HEK293 (cell line): ENCODE results near the gene CLDN6.
A peak's percentile ranks its signal among the peaks of the same experiment; 100 is the strongest.

Experiments used
- AEBP2 ChIP-seq: fragments of 450-650 bp; formaldehyde crosslinking; IDR thresholded peaks from 2 replicates; pipeline ENCODE4 v1.5.1; 2016; ENCODE audit warnings: missing biosample characterization, missing genetic modification characterization, borderline replicate concordance
- GLI4 ChIP-seq: fragments of 450-650 bp; formaldehyde crosslinking; IDR thresholded peaks from 2 replicates; pipeline ENCODE4 v1.5.1; 2016; ENCODE audit warnings: missing biosample characterization, missing genetic modification characterization
- MYNN ChIP-seq: fragments of 450-650 bp; formaldehyde crosslinking; IDR thresholded peaks from 2 replicates; pipeline ENCODE4 v1.5.1; 2016; ENCODE audit warnings: missing biosample characterization, missing genetic modification characterization, borderline replicate concordance
- SETDB1 ChIP-seq: IDR thresholded peaks from one replicate; pipeline ENCODE4 v1.6.1; 2017; ENCODE audit warnings: mild to moderate bottlenecking, low read length, moderate library complexity, mixed read lengths; ENCODE audit not compliant: insufficient read length
- SP7 ChIP-seq: fragments of 450-650 bp; formaldehyde crosslinking; IDR thresholded peaks from 2 replicates; pipeline ENCODE4 v1.5.1; 2016; ENCODE audit warnings: missing biosample characterization, missing genetic modification characterization
- ZFP69B ChIP-seq: fragments of 450-650 bp; formaldehyde crosslinking; IDR thresholded peaks from 2 replicates; pipeline ENCODE4 v1.5.1; 2016; ENCODE audit warnings: missing biosample characterization, missing genetic modification characterization
- ZNF148 ChIP-seq: fragments of 450-650 bp; formaldehyde crosslinking; IDR thresholded peaks from 2 replicates; pipeline ENCODE4 v1.5.0; 2017; ENCODE audit warnings: missing biosample characterization, missing genetic modification characterization, borderline replicate concordance
- ZNF202 ChIP-seq: fragments of 450-650 bp; formaldehyde crosslinking; IDR thresholded peaks from 2 replicates; pipeline ENCODE4 v1.5.1; 2016; ENCODE audit warnings: missing biosample characterization, missing genetic modification characterization, borderline replicate concordance
- ZNF24 ChIP-seq: fragments of 450-650 bp; formaldehyde crosslinking; IDR thresholded peaks from 2 replicates; pipeline ENCODE4 v1.5.1; 2016; ENCODE audit warnings: missing biosample characterization, missing genetic modification characterization
- ZNF335 ChIP-seq: fragments of 450-650 bp; formaldehyde crosslinking; conservative IDR thresholded peaks from 2 replicates; pipeline ENCODE4 v1.5.1; 2016; ENCODE audit warnings: missing biosample characterization, missing genetic modification characterization
- ZNF341 ChIP-seq: fragments of 450-650 bp; formaldehyde crosslinking; IDR thresholded peaks from 2 replicates; pipeline ENCODE4; 2016; ENCODE audit warnings: low read depth, missing biosample characterization, missing genetic modification characterization
- ZNF394 ChIP-seq: fragments of 450-650 bp; formaldehyde crosslinking; IDR thresholded peaks from 2 replicates; pipeline ENCODE4 v1.5.1; 2016; ENCODE audit warnings: missing biosample characterization, missing genetic modification characterization, mild to moderate bottlenecking, moderate library complexity, borderline replicate concordance
- ZNF48 ChIP-seq: fragments of 450-650 bp; formaldehyde crosslinking; IDR thresholded peaks from 2 replicates; pipeline ENCODE4 v1.5.1; 2016; ENCODE audit warnings: missing biosample characterization, missing genetic modification characterization
- ZNF513 ChIP-seq: fragments of 450-650 bp; IDR thresholded peaks from 2 replicates; pipeline ENCODE4 v1.5.1; 2018; ENCODE audit warnings: missing biosample characterization, missing genetic modification characterization
- ZNF514 ChIP-seq: fragments of 450-650 bp; formaldehyde crosslinking; IDR thresholded peaks from 2 replicates; pipeline ENCODE4 v1.5.1; 2016; ENCODE audit warnings: missing biosample characterization, missing genetic modification characterization
- ZNF639 ChIP-seq: fragments of 450-650 bp; formaldehyde crosslinking; IDR thresholded peaks from 2 replicates; pipeline ENCODE4 v1.5.1; 2016; ENCODE audit warnings: missing biosample characterization, missing genetic modification characterization
- ZNF645 ChIP-seq: fragments of 450-650 bp; formaldehyde crosslinking; IDR thresholded peaks from 2 replicates; pipeline ENCODE4; 2016; ENCODE audit warnings: missing biosample characterization, missing genetic modification characterization
- ZNF664 ChIP-seq: fragments of 450-650 bp; formaldehyde crosslinking; IDR thresholded peaks from 2 replicates; pipeline ENCODE4 v1.5.1; 2016; ENCODE audit warnings: missing biosample characterization, missing genetic modification characterization
- ZNF704 ChIP-seq: fragments of 450-650 bp; formaldehyde crosslinking; IDR thresholded peaks from 2 replicates; pipeline ENCODE4 v1.5.1; 2016; ENCODE audit warnings: missing biosample characterization, missing genetic modification characterization
- ZNF777 ChIP-seq: fragments of 450-650 bp; formaldehyde crosslinking; IDR thresholded peaks from 2 replicates; pipeline ENCODE4 v1.5.1; 2017; ENCODE audit warnings: missing biosample characterization, missing genetic modification characterization, borderline replicate concordance
- ZSCAN23 ChIP-seq: fragments of 450-650 bp; formaldehyde crosslinking; IDR thresholded peaks from 2 replicates; pipeline ENCODE4 v1.5.1; 2016; ENCODE audit warnings: missing biosample characterization, missing genetic modification characterization
- ZXDB ChIP-seq: fragments of 450-650 bp; formaldehyde crosslinking; IDR thresholded peaks from 2 replicates; pipeline ENCODE4 v1.5.1; 2016; ENCODE audit warnings: missing biosample characterization, missing genetic modification characterization
- TF ChIP-seq, protein P1 (sequence below): fragments of 450-650 bp; formaldehyde crosslinking; IDR thresholded peaks from 2 replicates; pipeline ENCODE4 v1.5.1; 2016; ENCODE audit warnings: missing biosample characterization, missing genetic modification characterization
- TF ChIP-seq, protein P2 (sequence below): IDR thresholded peaks from 2 replicates; pipeline ENCODE4 v1.6.1; 2011; ENCODE audit warnings: mild to moderate bottlenecking, low read depth, low read length, borderline replicate concordance
- TF ChIP-seq, protein P3 (sequence below): fragments of 450-650 bp; formaldehyde crosslinking; IDR thresholded peaks from 2 replicates; pipeline ENCODE4 v1.5.1; 2016; ENCODE audit warnings: missing biosample characterization, missing genetic modification characterization

CLDN6 gene

GRCh38 chr16:3023669-3024478 lies 5.9 kb upstream of the CLDN6 start, which contains the start of the genes HCFC1R1 and THOC6 (continued):
- no peak for TF ChIP-seq ZNF48 (tag by site-specific recombination)
- TF ChIP-seq ZNF394 (tag by site-specific recombination) = peak; percentile 70; the same call in 1 of the 2 replicates
- no peak for TF ChIP-seq ZNF514 (tag by site-specific recombination)
- TF ChIP-seq ZSCAN23 (tag by site-specific recombination) = peak; percentile 23; the same call in 1 of the 2 replicates
- TF ChIP-seq ZNF202 (tag by site-specific recombination) = no peak
- no peak for TF ChIP-seq ZNF664 (tag by site-specific recombination)
- no peak for TF ChIP-seq ZNF148
- TF ChIP-seq, protein P1, sequence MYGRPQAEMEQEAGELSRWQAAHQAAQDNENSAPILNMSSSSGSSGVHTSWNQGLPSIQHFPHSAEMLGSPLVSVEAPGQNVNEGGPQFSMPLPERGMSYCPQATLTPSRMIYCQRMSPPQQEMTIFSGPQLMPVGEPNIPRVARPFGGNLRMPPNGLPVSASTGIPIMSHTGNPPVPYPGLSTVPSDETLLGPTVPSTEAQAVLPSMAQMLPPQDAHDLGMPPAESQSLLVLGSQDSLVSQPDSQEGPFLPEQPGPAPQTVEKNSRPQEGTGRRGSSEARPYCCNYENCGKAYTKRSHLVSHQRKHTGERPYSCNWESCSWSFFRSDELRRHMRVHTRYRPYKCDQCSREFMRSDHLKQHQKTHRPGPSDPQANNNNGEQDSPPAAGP (tag by site-specific recombination) = peak; percentile 84
- peak; percentile 94 for TF ChIP-seq ZXDB (tag by site-specific recombination)
- TF ChIP-seq, protein P2, sequence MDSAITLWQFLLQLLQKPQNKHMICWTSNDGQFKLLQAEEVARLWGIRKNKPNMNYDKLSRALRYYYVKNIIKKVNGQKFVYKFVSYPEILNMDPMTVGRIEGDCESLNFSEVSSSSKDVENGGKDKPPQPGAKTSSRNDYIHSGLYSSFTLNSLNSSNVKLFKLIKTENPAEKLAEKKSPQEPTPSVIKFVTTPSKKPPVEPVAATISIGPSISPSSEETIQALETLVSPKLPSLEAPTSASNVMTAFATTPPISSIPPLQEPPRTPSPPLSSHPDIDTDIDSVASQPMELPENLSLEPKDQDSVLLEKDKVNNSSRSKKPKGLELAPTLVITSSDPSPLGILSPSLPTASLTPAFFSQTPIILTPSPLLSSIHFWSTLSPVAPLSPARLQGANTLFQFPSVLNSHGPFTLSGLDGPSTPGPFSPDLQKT = no peak
- TF ChIP-seq ZNF645 (tag by site-specific recombination) = no peak
- TF ChIP-seq, protein P3, sequence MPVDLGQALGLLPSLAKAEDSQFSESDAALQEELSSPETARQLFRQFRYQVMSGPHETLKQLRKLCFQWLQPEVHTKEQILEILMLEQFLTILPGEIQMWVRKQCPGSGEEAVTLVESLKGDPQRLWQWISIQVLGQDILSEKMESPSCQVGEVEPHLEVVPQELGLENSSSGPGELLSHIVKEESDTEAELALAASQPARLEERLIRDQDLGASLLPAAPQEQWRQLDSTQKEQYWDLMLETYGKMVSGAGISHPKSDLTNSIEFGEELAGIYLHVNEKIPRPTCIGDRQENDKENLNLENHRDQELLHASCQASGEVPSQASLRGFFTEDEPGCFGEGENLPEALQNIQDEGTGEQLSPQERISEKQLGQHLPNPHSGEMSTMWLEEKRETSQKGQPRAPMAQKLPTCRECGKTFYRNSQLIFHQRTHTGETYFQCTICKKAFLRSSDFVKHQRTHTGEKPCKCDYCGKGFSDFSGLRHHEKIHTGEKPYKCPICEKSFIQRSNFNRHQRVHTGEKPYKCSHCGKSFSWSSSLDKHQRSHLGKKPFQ (tag by site-specific recombination) = no peak
- peak; percentile 94 for TF ChIP-seq ZNF24 (tag by site-specific recombination)
- TF ChIP-seq SETDB1 = no peak
- TF ChIP-seq ZNF341 (tag by site-specific recombination) = peak; percentile 49; the same call in 1 of the 2 replicates
- TF ChIP-seq MYNN (tag by site-specific recombination) = no peak
- TF ChIP-seq AEBP2 = 0 out of 2 replicates have a peak, but pooled peaks have one; percentile 61
- TF ChIP-seq SP7 (tag by site-specific recombination) = peak; percentile 71
- TF ChIP-seq ZNF777 (tag by site-specific recombination) = no peak
- peak; percentile 84 for TF ChIP-seq ZNF639 (tag by site-specific recombination)
- TF ChIP-seq ZNF513 (tag by site-specific recombination) = no peak
- no peak for TF ChIP-seq ZNF704 (tag by site-specific recombination)
- 0 out of 2 replicates have a peak, but pooled peaks have one; percentile 33 for TF ChIP-seq GLI4 (tag by site-specific recombination)
- peak; percentile 97 for TF ChIP-seq ZNF335 (tag by site-specific recombination)
- peak; percentile 85 for TF ChIP-seq ZFP69B (tag by site-specific recombination)
